Stimulated activated CD4-positive, alpha-beta T cell treated with anti-CD3 and anti-CD28 coated beads, TNF-alpha, amount 100 ng/mL, for 24 hours (primary cell): Measurements from ENCODE around the gene FRY.

ENCODE experiments used
- DNase-seq, 3 experiments: peaks; one replicate each; pipeline ENCODE4 v3.0.0-alpha.2; 2020; ENCODE audit warnings: low read depth in 3 of 3

The FRY gene

DNA sequence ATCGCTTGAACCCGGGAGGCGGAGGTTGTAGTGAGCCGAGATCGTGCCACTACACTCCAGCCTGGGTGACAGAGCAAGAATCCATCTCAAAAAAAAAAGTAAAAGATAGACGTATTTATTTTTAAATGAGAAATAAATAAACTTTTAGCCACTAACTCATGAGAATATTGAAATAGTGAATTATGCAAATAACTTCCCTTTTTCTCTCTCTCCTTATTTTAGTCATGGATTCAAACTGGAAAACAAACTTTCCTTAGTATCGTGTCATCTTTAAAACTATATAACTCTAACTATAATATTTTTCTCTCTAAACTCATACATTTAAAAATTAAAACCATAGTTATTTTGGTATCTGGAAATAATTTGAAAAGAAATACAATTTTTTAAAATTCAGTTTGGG lies 96.1 kb downstream of the FRY start:
- DNase-seq = no peak

DNA sequence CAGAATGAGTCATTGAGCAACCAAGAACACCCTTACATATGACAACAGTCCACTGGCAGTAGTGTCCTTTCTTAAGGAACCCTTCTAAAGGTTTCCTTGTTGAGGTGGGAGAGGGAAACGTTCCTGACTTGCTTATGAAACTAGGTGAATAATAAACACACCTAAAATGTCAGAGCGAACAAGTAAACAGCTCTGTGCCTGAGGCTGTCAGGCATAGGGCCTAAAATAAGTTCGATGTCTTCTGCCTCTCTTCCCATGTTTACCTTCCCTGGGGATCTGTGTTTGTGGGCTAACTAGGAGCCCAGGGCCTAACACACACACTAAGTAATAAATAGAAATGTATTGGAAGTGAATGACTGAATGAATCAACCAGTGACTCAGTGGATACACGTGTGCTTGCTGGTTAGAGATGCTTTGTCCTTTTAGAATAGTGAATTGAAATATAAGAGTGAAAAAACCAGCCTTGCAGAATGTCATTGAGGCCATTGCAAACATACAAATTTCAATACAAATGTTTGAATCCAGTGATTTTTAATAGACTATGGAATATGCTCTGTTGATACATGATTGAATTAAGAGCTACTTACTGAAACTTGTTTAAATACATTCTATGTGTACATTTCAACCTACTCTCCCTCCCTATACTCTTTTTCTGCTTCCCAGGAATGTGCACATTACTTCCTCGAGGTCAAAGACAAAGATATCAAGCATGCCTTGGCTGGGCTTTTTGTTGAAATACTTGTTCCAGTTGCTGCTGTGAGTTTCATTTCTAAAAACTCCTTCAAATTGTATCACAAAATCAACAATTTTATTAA lies 102.9 kb downstream of the FRY start:
- DNase-seq = no peak

DNA sequence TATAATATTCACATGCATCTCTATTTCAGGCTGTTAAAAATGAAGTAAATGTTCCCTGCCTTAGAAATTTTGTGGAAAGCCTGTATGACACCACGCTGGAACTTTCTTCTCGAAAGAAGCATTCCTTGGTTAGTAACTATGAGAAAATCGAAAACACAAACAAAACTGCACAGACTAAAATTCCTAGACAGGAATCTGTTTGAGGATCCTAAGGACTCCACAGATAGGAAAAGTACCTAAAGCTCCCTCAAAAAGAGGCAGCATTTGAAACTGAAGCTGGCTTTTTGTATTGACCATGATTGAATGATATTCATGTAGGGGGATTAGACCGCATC lies 103.4 kb downstream of the FRY start:
- no peak for DNase-seq

DNA sequence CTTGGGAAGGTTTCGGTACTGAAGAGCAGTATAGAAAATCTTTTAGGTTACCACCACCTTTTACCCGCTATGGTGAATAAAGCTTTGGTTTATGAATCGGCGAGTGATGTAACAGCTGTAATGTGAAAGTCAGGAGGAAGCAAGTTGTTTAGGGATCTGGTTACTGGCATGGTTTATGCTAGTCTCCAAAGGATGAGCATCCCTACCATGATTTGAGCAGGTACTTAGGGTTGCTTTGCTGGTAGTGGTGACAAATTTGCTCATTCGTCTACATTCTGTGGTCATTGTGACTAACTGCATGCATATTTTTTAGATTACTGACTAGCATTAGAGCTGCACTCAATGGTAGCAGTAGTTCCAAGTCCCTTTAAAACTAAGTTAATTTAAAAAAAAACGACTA lies 104.1 kb downstream of the FRY start:
- DNase-seq = no peak

DNA sequence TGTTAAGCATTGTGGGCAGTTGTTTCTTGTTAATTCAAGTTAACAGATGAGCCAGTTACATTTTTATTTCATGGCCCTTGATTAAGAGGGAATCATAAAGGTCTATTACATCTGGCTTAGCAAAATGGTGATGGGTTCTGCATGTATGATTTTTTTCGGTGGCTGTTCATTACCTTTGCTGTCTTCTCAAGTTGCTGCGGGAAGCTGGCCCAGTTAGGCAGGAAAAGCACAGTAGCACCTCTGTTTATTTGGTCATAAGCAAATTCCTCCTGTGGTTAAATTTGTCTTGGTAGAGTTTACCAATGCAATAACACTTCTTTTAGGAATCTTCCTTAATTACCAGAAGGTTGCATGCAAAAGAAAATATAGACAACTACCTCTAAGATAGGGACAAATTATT lies 104.5 kb downstream of the FRY start:
- DNase-seq = no peak

GRCh38 chr13:32136716-32137115 lies 105.1 kb downstream of the FRY start:
- no peak for DNase-seq

DNA sequence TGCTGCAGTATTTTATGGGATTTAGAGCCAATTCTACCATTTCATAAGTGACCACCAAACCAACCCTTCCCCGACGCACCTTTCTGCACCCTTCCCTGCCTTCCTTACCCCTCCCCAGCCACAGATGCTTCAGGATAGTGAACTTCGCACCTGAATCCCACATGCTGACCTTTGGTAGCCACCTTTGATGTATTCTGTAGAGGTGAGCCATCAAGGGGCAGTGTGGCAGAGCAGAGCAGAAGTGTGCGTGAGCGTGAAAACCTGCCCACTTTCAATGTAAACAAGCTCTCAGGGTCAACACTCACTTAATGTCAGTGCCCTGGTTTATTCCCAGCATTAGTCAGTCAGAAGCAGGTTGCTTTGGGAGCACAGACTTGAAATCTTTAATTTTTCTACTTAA lies 107.7 kb downstream of the FRY start:
- DNase-seq = no peak

DNA sequence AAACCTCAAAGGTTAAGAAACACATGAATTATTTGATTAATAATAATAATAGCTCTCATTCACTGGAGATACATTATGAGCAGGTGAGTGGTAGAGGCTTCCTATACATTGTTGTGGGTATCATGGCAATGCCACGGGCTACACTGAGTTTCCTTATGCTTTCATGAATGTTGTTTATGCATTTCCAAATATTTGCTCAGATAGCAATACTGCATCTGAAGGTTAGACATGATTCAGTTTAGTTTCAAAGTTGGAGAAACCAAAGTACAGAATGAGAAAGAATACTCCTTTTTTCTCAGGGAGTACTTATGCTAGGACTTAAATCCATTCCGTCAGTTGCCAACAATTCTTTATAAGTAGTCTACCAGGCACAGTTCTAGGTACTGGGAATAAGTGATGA lies 108.5 kb downstream of the FRY start:
- DNase-seq = no peak

DNA sequence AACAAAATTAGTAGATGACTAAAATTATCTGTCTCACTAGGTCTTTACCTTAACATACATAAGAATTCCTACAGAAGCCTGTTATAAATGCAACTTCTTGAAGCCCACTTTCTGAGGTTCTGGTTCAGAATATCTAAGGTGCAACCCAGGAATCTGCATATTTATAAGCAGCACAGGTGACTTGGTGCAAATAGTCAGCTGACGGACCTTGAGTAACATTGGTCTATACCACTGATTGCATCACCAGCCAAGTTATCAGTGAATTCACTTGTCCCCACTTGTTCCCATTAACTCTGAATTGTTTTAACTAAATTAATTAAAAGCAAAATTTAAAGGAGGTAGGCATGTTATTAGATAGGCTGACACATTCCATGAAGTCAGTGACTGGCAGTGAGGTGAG lies 109.9 kb downstream of the FRY start:
- DNase-seq = no peak

- DNase-seq = no peak
These were observed 110.5 kb downstream of the FRY start for GRCh38 chr13:32142115-32142514.

- DNase-seq = no peak
These were observed 111.4 kb downstream of the FRY start for GRCh38 chr13:32142956-32143375.

DNA sequence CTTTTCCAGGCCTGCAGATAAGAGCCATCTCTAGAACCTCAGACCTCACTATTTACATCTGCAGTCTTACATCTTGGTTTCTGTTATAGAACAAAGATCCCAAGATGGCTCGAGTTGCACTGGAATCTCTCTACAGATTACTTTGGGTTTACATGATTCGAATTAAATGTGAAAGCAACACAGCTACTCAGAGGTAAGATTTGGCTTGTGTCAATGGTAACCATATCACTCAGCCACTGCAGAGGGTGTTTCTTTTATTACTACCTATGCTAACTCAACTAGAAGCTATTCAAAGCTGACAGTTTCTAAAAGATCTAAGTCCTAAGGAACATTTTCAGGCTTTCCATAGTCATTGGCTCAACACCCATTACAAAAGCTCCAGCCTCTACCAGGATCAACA lies 115.6 kb downstream of the FRY start:
- DNase-seq = no peak

DNA sequence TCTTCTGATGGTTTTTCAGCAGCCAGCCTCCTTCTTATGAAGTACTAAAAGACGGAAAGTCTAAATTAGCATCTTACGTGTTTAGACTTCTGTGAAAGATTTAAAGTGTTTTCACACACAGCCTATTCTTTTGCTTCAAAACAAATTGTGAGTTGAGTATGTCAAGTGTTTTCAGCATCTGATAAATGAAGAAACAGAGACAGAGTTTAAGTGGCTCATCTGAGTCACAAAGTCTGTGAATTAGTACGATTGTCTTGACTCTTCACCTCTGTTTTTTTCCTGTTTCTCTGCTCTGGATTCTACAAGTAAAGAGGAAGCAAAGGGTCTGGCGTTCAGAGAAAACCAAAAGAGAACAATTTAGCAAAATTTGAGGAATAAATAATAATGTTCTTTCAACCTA lies 116.4 kb downstream of the FRY start:
- no peak for DNase-seq

DNA sequence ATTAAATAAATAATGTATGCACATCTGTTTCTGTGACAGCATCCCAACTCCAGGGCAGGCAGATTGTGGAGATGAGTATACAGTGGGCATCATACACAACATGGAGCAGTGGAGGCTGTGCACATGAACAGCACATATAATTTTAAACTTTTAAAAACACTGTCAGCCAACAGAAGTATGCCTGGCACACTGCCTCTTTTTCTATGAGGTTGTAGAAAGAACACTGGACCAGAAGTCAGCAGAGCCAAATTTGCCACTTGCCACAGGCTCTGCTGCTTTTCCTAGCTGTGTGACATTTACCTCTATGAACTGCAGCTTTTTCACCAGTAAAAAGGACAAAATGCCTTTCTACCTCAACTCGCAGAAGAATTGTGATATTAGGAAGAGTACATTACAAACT lies 118.7 kb downstream of the FRY start:
- no peak for DNase-seq

DNA sequence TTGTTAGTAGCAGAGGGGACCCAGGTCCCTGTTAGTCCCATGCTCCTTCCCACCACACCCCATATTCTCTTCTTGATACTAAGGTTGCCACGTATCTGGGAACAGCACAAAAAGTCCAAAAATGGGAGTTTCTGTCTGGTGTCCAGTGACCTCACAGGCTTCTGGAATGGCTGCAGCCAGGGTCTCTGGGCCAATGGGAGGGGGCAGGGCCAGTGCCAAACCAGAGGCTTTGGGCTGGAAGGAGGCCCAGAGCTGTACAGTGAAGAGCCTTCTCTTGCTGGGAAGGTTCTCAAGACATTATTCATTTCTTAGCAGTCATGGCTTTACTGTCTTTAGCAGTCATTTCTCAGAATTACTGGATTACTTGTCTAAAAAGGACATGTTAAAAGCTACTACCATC lies 119.2 kb downstream of the FRY start:
- DNase-seq = no peak

GRCh38 chr13:32151240-32151639 lies 119.7 kb downstream of the FRY start:
- no peak for DNase-seq

- DNase-seq = no peak
These were observed 121.5 kb downstream of the FRY start for GRCh38 chr13:32153056-32153455.

- no peak for DNase-seq
These were observed 127.7 kb downstream of the FRY start for GRCh38 chr13:32159137-32159869.

- no peak for DNase-seq
These were observed 130.9 kb downstream of the FRY start for GRCh38 chr13:32162395-32163005.

GRCh38 chr13:32164622-32165268 lies 133.2 kb downstream of the FRY start:
- DNase-seq = peak in 2 of 3 experiments; percentile 2 to 3

DNA sequence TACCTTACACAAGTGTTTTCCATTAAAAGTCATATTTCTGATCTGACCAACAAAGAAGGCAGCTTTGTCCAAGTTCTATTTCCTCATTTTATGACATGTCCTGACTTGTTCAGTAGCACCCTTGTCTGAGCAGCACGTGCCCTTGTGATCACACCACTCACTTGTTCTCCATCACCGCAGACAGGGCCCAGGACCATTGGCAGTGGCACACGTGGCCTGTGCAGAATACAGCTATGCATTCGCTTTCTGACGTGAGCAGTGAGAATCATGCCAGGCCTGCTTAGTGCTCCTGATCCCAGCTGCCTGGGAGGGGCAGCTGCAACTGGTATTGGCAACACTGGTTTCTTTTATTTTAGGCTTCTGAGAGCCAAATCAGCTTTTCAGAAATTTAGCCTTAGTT lies 134.2 kb downstream of the FRY start:
- DNase-seq = no peak

GRCh38 chr13:32168131-32168530 lies 136.6 kb downstream of the FRY start:
- no peak for DNase-seq

- no peak for DNase-seq
These were observed 139.3 kb downstream of the FRY start for GRCh38 chr13:32170841-32171240.
